ENCODE data around the gene ADGRE1.
A peak's percentile ranks its signal among the peaks of the same experiment; 100 is the strongest.

Gene ADGRE1

DNA sequence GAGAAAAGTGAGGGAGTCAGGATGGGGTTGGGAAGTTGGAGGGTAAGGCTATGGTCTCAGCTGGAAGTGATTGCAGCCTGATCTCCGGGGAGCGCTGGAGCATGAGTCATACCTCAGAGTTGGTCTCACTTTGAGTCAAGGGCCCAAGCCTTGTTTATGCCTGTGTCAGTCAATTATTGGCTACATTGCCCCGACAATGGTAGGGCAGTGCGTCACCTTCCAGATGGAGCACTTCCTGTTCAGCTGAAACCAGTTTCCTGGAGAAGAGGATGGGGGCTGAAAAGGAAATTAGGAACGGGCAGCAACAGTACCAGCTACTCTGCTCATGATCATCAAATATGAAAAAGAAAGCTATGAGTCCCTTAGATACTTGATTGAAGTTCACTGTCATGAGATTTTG, 60.4 kb downstream of the ADGRE1 start (continued):
- TF ChIP-seq GLIS1 (tag by site-specific recombination; IDR thresholded peaks at IDR 0.05) (peak; percentile 97), ZNF692 (tag by site-specific recombination; IDR thresholded peaks at IDR 0.05) (0 out of 2 replicates have a peak, but pooled peaks have one; percentile 40), ZBTB17 (tag by site-specific recombination; IDR thresholded peaks at IDR 0.05) (peak; percentile 23; the same call in 1 of the 2 replicates), ZFP69B (tag by site-specific recombination; IDR thresholded peaks at IDR 0.05) (peak; percentile 60; the same call in 1 of the 2 replicates), SP2 (tag by site-specific recombination; IDR thresholded peaks at IDR 0.05) (peak; percentile 51), ZNF76 (tag by site-specific recombination; IDR thresholded peaks at IDR 0.05; ENCODE audit: borderline replicate concordance, low read depth) (0 out of 2 replicates have a peak, but pooled peaks have one; percentile 12), ZNF518A (tag by site-specific recombination; conservative IDR thresholded peaks at IDR 0.05; ENCODE audit: low read depth) (peak; percentile 82), KLF8 (tag by site-specific recombination; IDR thresholded peaks at IDR 0.05) (peak; percentile 47; the same call in 1 of the 2 replicates), SETDB1 (IDR thresholded peaks at IDR 0.05; ENCODE audit: insufficient read length, low read length) (peak; percentile 68), ZNF280C (tag by site-specific recombination; IDR thresholded peaks at IDR 0.05) (no peak), ZNF600 (tag by site-specific recombination; IDR thresholded peaks at IDR 0.05) (peak; percentile 74; the same call in 1 of the 2 replicates), PATZ1 (tag by site-specific recombination; IDR thresholded peaks at IDR 0.05) (0 out of 2 replicates have a peak, but pooled peaks have one; percentile 21), ZNF394 (tag by site-specific recombination; IDR thresholded peaks at IDR 0.05; ENCODE audit: borderline replicate concordance) (peak; percentile 24; the same call in 1 of the 2 replicates), ZBTB21 (tag by site-specific recombination; IDR thresholded peaks at IDR 0.05) (peak; percentile 94), ZNF366 (tag by site-specific recombination; conservative IDR thresholded peaks at IDR 0.05) (peak; percentile 47; the same call in 1 of the 2 replicates), HOXC10 (CRISPR knock-in tag; IDR thresholded peaks at IDR 0.05) (no peak), MZF1 (tag by site-specific recombination; IDR thresholded peaks at IDR 0.05; ENCODE audit: borderline replicate concordance) (no peak), ZNF169 (tag by site-specific recombination; IDR thresholded peaks at IDR 0.05) (no peak)
- TF ChIP-seq, protein P1, sequence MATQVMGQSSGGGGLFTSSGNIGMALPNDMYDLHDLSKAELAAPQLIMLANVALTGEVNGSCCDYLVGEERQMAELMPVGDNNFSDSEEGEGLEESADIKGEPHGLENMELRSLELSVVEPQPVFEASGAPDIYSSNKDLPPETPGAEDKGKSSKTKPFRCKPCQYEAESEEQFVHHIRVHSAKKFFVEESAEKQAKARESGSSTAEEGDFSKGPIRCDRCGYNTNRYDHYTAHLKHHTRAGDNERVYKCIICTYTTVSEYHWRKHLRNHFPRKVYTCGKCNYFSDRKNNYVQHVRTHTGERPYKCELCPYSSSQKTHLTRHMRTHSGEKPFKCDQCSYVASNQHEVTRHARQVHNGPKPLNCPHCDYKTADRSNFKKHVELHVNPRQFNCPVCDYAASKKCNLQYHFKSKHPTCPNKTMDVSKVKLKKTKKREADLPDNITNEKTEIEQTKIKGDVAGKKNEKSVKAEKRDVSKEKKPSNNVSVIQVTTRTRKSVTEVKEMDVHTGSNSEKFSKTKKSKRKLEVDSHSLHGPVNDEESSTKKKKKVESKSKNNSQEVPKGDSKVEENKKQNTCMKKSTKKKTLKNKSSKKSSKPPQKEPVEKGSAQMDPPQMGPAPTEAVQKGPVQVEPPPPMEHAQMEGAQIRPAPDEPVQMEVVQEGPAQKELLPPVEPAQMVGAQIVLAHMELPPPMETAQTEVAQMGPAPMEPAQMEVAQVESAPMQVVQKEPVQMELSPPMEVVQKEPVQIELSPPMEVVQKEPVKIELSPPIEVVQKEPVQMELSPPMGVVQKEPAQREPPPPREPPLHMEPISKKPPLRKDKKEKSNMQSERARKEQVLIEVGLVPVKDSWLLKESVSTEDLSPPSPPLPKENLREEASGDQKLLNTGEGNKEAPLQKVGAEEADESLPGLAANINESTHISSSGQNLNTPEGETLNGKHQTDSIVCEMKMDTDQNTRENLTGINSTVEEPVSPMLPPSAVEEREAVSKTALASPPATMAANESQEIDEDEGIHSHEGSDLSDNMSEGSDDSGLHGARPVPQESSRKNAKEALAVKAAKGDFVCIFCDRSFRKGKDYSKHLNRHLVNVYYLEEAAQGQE (tag by site-specific recombination; IDR thresholded peaks at IDR 0.05): no peak
- TF ChIP-seq, protein P2, sequence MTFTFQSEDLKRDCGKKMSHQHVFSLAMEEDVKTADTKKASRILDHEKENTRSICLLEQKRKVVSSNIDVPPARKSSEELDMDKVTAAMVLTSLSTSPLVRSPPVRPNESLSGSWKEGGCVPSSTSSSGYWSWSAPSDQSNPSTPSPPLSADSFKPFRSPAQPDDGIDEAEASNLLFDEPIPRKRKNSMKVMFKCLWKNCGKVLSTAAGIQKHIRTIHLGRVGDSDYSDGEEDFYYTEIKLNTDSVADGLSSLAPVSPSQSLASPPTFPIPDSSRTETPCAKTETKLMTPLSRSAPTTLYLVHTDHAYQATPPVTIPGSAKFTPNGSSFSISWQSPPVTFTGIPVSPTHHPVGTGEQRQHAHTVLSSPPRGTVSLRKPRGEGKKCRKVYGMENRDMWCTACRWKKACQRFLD (tag by site-specific recombination; IDR thresholded peaks at IDR 0.05): no peak
- TF ChIP-seq, protein P3, sequence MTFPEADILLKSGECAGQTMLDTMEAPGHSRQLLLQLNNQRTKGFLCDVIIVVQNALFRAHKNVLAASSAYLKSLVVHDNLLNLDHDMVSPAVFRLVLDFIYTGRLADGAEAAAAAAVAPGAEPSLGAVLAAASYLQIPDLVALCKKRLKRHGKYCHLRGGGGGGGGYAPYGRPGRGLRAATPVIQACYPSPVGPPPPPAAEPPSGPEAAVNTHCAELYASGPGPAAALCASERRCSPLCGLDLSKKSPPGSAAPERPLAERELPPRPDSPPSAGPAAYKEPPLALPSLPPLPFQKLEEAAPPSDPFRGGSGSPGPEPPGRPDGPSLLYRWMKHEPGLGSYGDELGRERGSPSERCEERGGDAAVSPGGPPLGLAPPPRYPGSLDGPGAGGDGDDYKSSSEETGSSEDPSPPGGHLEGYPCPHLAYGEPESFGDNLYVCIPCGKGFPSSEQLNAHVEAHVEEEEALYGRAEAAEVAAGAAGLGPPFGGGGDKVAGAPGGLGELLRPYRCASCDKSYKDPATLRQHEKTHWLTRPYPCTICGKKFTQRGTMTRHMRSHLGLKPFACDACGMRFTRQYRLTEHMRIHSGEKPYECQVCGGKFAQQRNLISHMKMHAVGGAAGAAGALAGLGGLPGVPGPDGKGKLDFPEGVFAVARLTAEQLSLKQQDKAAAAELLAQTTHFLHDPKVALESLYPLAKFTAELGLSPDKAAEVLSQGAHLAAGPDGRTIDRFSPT (tag by site-specific recombination; IDR thresholded peaks at IDR 0.05): 0 out of 2 replicates have a peak, but pooled peaks have one; percentile 49
